ENCODE data around the gene GLYR1.

GLYR1 gene

GRCh38 chr16:4870138-4870671 lies 23.1 kb upstream of the GLYR1 start:
- DNase-seq: no peak
- no peaks in the 10 kb centered on the region for H3K4me1 ChIP-seq (ENCODE audit: low read length)
- H3K27me3 ChIP-seq (replicated peaks; ENCODE audit: insufficient read depth, low read length): no peaks in the 10 kb centered on the region
- H3K4me2 ChIP-seq (ENCODE audit: low read depth, low read length): no peak overlapping the region
- no peaks in the 10 kb centered on the region for H3F3A ChIP-seq (ENCODE audit: insufficient read depth, low read length)
- TF ChIP-seq CTCF (IDR thresholded peaks at IDR 0.05; ENCODE audit: low read length) (no peak), EZH2phosphoT487 (IDR thresholded peaks at IDR 0.05; ENCODE audit: low read length) (no peak), EZH2 (optimal IDR thresholded peaks at IDR 0.05; ENCODE audit: low read depth, low read length) (no peak)
- H4K20me1 ChIP-seq (ENCODE audit: insufficient read depth, low read length): 0 out of 2 replicates have a peak, but pooled peaks cover 3% of the 10 kb centered on the region
- H3K9ac ChIP-seq (ENCODE audit: low read length): no peak overlapping the region
- peaks cover 39% of the 10 kb centered on the region for H3K79me2 ChIP-seq (ENCODE audit: low read length)
- no peak overlapping the region for H2AFZ ChIP-seq (ENCODE audit: low read length)
- no peaks in the 10 kb centered on the region for H3K36me3 ChIP-seq (replicated peaks; ENCODE audit: insufficient read depth, low read length)
- H3K9me2 ChIP-seq (replicated peaks; ENCODE audit: insufficient read depth, low read length): no peaks in the 10 kb centered on the region
- H3K27ac ChIP-seq (ENCODE audit: low read length): no peak overlapping the region
- no peak overlapping the region for H3K4me3 ChIP-seq (ENCODE audit: low read length)
- H3K9me3 ChIP-seq (replicated peaks; ENCODE audit: insufficient read depth, low read length): no peaks in the 10 kb centered on the region

GRCh38 chr16:4869147-4869805 lies 22.2 kb upstream of the GLYR1 start:
- no peaks in the 10 kb centered on the region for H3F3A ChIP-seq (ENCODE audit: insufficient read depth, low read length)
- H3K4me2 ChIP-seq (ENCODE audit: low read depth, low read length): no peak overlapping the region
- H3K9me3 ChIP-seq (replicated peaks; ENCODE audit: insufficient read depth, low read length): no peaks in the 10 kb centered on the region
- 0 out of 2 replicates have a peak, but pooled peaks cover 3% of the 10 kb centered on the region for H4K20me1 ChIP-seq (ENCODE audit: insufficient read depth, low read length)
- no peaks in the 10 kb centered on the region for H3K36me3 ChIP-seq (replicated peaks; ENCODE audit: insufficient read depth, low read length)
- H3K9ac ChIP-seq (ENCODE audit: low read length): no peak overlapping the region
- no peaks in the 10 kb centered on the region for H3K27me3 ChIP-seq (replicated peaks; ENCODE audit: insufficient read depth, low read length)
- DNase-seq: no peak
- H3K9me2 ChIP-seq (replicated peaks; ENCODE audit: insufficient read depth, low read length): no peaks in the 10 kb centered on the region
- no peak for TF ChIP-seq CTCF (IDR thresholded peaks at IDR 0.05; ENCODE audit: low read length)
- TF ChIP-seq EZH2phosphoT487 (IDR thresholded peaks at IDR 0.05; ENCODE audit: low read length): no peak
- no peak for TF ChIP-seq EZH2 (optimal IDR thresholded peaks at IDR 0.05; ENCODE audit: low read depth, low read length)
- no peak overlapping the region for H3K27ac ChIP-seq (ENCODE audit: low read length)
- H3K79me2 ChIP-seq (ENCODE audit: low read length): peaks cover 47% of the 10 kb centered on the region
- no peak overlapping the region for H2AFZ ChIP-seq (ENCODE audit: low read length)
- no peaks in the 10 kb centered on the region for H3K4me1 ChIP-seq (ENCODE audit: low read length)
- H3K4me3 ChIP-seq (ENCODE audit: low read length): no peak overlapping the region

GRCh38 chr16:4868535-4868934 lies 21.4 kb upstream of the GLYR1 start:
- Histone ChIP-seq H3K4me3 (ENCODE audit: low read length) (no peak overlapping the region), H3K9me2 (replicated peaks; ENCODE audit: insufficient read depth, low read length) (no peaks in the 10 kb centered on the region), H3K4me1 (ENCODE audit: low read length) (no peaks in the 10 kb centered on the region), H3K4me2 (ENCODE audit: low read depth, low read length) (no peak overlapping the region), H3F3A (ENCODE audit: insufficient read depth, low read length) (no peaks in the 10 kb centered on the region), H2AFZ (ENCODE audit: low read length) (no peak overlapping the region), H4K20me1 (ENCODE audit: insufficient read depth, low read length) (0 out of 2 replicates have a peak, but pooled peaks cover 3% of the 10 kb centered on the region), H3K9ac (ENCODE audit: low read length) (no peak overlapping the region), H3K9me3 (replicated peaks; ENCODE audit: insufficient read depth, low read length) (no peaks in the 10 kb centered on the region), H3K27me3 (replicated peaks; ENCODE audit: insufficient read depth, low read length) (no peaks in the 10 kb centered on the region), H3K27ac (ENCODE audit: low read length) (no peak overlapping the region), H3K36me3 (replicated peaks; ENCODE audit: insufficient read depth, low read length) (no peaks in the 10 kb centered on the region), H3K79me2 (ENCODE audit: low read length) (peaks cover 54% of the 10 kb centered on the region)
- no peak for TF ChIP-seq CTCF (IDR thresholded peaks at IDR 0.05; ENCODE audit: low read length)
- TF ChIP-seq EZH2phosphoT487 (IDR thresholded peaks at IDR 0.05; ENCODE audit: low read length): no peak
- TF ChIP-seq EZH2 (optimal IDR thresholded peaks at IDR 0.05; ENCODE audit: low read depth, low read length): no peak
- DNase-seq: no peak

All from MM.1S (cell line).